H1 (cell line): ENCODE data around the gene SERHL2.
"Not testable (repeated sequence)": the region's sequence is repeated elsewhere in the genome, so short reads cannot be mapped to it uniquely, and the experiment has no call there.

Experiments used
- CREB1 ChIP-seq: IDR thresholded peaks from 2 replicates; pipeline ENCODE4 v1.6.1; 2012; ENCODE audit warnings: inconsistent platforms
- CTCF ChIP-seq, 3 experiments: IDR thresholded peaks; 1 replicate in 2 of 3; 2 replicates in 1 of 3; pipeline versions ENCODE4 v1.5.1 to v1.6.1; 2011; ENCODE audit warnings: low read length in 3 of 3, mild to moderate bottlenecking in 3 of 3, inconsistent platforms in 2 of 3, low read depth in 1 of 3, moderate library complexity in 1 of 3; ENCODE audit not compliant: insufficient read depth in 1 of 3; ENCODE audit errors: control extremely low read depth in 1 of 3
- TAF1 ChIP-seq: IDR thresholded peaks from 2 replicates; pipeline ENCODE4 v1.6.1; 2011; ENCODE audit warnings: mild to moderate bottlenecking, low read depth, low read length
- ZNF274 ChIP-seq: IDR thresholded peaks from 2 replicates; pipeline ENCODE4 v1.7.0; 2012; ENCODE audit warnings: low read length, borderline replicate concordance; ENCODE audit errors: extremely low read depth

DNA sequence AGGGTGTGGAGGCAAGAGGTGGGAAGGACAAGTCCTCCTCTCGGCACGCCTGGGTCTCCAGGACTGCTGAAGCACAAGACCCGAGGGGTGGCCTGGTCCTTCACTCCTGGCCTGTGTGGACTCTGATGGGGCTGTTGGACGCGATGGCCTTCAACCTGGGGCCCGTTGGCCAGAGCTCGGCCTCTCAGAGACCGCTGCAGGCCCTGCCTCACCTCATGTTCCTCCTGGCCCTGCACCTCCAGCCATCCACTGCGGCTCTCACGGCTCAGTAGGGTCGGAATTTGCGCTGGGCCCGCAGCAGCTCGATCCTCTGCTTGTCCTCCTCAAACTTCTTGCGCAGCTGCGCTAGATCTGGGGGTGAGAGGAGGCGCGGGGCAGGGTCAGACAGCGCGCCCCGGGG is 20.7 kb downstream of the SERHL2 start:
- TF ChIP-seq CREB1; CTCF (IDR thresholded peaks at IDR 0.05; ENCODE audit: control extremely low read depth in 1 of 3, insufficient read depth in 1 of 3, low read depth in 1 of 3, low read length in 3 of 3); ZNF274; TAF1: not testable (repeated sequence)
